ENCODE data around the gene CSTF1.

The CSTF1 gene

DNA sequence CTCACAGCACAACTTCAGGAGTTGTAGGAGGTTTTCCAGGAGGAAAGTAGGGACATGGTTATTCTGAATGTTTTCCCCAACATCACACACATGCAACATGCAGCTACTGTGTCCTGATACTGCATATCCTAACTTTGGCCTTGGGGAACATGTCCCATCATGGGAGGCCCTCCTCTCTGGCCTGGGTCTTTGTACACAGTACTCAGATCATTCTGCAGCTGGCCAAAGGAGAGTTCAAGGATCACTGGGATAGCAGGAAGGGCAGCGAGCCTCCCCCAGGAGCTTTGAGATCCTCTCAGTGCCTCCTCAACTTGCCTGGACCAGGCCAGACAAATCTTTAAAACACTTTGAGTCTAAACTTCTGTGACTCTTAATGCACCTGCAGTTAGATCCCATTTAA is 32.5 kb downstream of the CSTF1 start:
- TF ChIP-seq TCF12 (IDR thresholded peaks at IDR 0.05; ENCODE audit: low read depth): no peak
- TF ChIP-seq EP300 (IDR thresholded peaks at IDR 0.05; ENCODE audit: borderline replicate concordance): no peak
- no peak for TF ChIP-seq CREB1 (IDR thresholded peaks at IDR 0.05; ENCODE audit: low read depth)
- TF ChIP-seq EGR1 (IDR thresholded peaks at IDR 0.05): no peak

DNA sequence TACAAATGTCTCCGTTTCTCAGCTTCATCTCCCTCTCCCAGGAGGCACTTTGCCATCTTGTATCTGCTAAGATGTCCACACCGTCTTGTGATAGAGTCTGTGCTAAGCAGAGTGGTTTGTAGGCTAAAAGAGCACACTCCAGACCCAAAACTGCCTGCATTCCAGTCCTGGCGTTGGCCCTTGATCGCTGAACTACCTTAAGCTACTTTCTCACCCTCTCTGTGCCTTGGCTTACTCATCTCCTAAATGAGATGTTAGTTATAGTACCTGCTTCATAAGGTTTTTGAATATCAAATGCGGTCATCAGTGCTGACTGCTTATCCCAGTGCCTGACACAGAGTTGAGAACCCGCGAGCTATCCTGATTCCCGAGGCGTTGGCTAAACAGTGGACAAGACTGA is 33.6 kb downstream of the CSTF1 start:
- TF ChIP-seq FOXM1 (IDR thresholded peaks at IDR 0.05; ENCODE audit: borderline replicate concordance, low read depth): no peak
- TF ChIP-seq TEAD4 (IDR thresholded peaks at IDR 0.05): no peak
- TF ChIP-seq EP300 (IDR thresholded peaks at IDR 0.05; ENCODE audit: borderline replicate concordance): no peak
- no peak for TF ChIP-seq NFIC (IDR thresholded peaks at IDR 0.05)
- TF ChIP-seq RAD21 (IDR thresholded peaks at IDR 0.05; ENCODE audit: low read depth): no peak
- no peak for TF ChIP-seq ZBTB7A (IDR thresholded peaks at IDR 0.05; ENCODE audit: low read depth)
- TF ChIP-seq, protein P1, sequence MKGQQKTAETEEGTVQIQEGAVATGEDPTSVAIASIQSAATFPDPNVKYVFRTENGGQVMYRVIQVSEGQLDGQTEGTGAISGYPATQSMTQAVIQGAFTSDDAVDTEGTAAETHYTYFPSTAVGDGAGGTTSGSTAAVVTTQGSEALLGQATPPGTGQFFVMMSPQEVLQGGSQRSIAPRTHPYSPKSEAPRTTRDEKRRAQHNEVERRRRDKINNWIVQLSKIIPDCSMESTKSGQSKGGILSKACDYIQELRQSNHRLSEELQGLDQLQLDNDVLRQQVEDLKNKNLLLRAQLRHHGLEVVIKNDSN (IDR thresholded peaks at IDR 0.05): no peak
- no peak for TF ChIP-seq CEBPB (IDR thresholded peaks at IDR 0.05)

DNA sequence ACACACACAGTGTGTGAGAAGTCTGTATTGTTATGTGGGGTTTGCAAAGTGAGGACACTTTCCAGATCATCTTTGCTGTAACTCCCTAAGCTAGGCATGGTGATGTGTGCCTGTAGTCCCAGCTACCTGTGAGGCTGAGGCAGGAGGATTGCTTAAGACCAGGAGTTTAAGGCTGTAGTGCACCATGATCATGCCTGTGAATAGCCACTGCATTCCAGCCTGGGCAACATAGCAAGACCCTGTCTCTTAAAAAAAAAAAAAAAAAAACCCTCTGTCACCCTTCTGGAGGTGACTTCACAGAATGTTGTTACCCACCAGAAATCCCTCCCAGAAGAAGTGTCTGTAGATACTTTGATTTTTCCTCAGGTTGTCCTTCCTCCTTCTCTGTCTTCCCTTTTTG is 34.5 kb downstream of the CSTF1 start:
- TF ChIP-seq NFIC (IDR thresholded peaks at IDR 0.05): no peak
- TF ChIP-seq TAF1 (IDR thresholded peaks at IDR 0.05; ENCODE audit: low read depth): no peak
- no peak for TF ChIP-seq TCF12 (IDR thresholded peaks at IDR 0.05; ENCODE audit: low read depth)
- TF ChIP-seq, protein P2, sequence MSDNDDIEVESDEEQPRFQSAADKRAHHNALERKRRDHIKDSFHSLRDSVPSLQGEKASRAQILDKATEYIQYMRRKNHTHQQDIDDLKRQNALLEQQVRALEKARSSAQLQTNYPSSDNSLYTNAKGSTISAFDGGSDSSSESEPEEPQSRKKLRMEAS (IDR thresholded peaks at IDR 0.05): no peak
- no peak for TF ChIP-seq RAD21 (IDR thresholded peaks at IDR 0.05; ENCODE audit: low read depth)
- TF ChIP-seq EGR1 (IDR thresholded peaks at IDR 0.05): no peak
- no peak for TF ChIP-seq CEBPB (IDR thresholded peaks at IDR 0.05)
- no peak for TF ChIP-seq CREB1 (IDR thresholded peaks at IDR 0.05; ENCODE audit: low read depth)
- TF ChIP-seq, protein P1 (IDR thresholded peaks at IDR 0.05): no peak

DNA sequence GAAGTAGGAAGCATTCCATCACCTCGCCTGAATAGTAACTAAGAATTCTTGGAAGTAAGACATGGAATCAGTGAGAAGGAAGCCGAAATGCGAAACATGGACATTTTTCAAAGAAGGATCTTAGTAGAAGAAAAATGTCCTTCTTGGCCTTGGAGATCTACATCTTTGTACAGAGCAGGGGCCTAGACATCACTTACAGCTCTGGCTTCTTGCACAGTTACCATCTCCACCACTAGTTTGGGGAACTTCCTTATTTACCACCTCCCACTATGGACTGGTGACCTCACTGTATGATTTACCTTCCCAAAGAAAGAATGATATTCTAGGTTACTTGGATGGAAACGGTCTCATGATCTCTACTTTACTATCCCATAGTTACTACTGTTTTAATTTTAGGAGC is 35.4 kb downstream of the CSTF1 start:
- TF ChIP-seq TEAD4 (IDR thresholded peaks at IDR 0.05): no peak
- TF ChIP-seq, protein P2 (IDR thresholded peaks at IDR 0.05): no peak
- TF ChIP-seq TAF1 (IDR thresholded peaks at IDR 0.05; ENCODE audit: low read depth): no peak
- no peak for TF ChIP-seq TCF12 (IDR thresholded peaks at IDR 0.05; ENCODE audit: low read depth)
- no peak for TF ChIP-seq YY1 (IDR thresholded peaks at IDR 0.05; ENCODE audit: low read depth)
- no peak for TF ChIP-seq RAD21 (IDR thresholded peaks at IDR 0.05; ENCODE audit: low read depth)
- TF ChIP-seq NFIC (IDR thresholded peaks at IDR 0.05): no peak
- no peak for TF ChIP-seq FOXM1 (IDR thresholded peaks at IDR 0.05; ENCODE audit: borderline replicate concordance, low read depth)
- no peak for TF ChIP-seq ZBTB7A (IDR thresholded peaks at IDR 0.05; ENCODE audit: low read depth)
- no peak for TF ChIP-seq CREB1 (IDR thresholded peaks at IDR 0.05; ENCODE audit: low read depth)
- TF ChIP-seq EP300 (IDR thresholded peaks at IDR 0.05; ENCODE audit: borderline replicate concordance): no peak
- no peak for TF ChIP-seq EGR1 (IDR thresholded peaks at IDR 0.05)

DNA sequence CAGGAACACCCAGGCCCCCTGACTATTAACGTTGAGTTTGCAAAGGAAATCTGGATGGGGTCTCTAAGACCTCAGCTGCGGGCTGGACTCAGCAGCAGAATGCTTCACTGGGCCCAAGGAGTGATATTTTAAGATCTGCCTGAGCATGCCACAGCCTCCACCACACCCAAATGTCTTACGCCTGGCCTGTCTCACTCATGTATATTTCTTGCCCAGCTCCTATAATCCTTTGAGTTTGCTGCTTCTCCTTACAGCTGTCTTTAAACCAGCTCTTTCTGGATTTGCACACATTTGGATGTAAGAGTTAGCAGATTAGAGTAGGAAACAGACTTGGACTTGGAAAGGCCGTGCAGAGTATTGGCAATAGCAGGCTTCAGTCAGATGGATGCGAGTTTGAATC is 36.0 kb downstream of the CSTF1 start:
- TF ChIP-seq, protein P2 (IDR thresholded peaks at IDR 0.05): no peak
- TF ChIP-seq CREB1 (IDR thresholded peaks at IDR 0.05; ENCODE audit: low read depth) (no peak), EP300 (IDR thresholded peaks at IDR 0.05; ENCODE audit: borderline replicate concordance) (no peak), NFIC (IDR thresholded peaks at IDR 0.05) (no peak), YY1 (IDR thresholded peaks at IDR 0.05; ENCODE audit: low read depth) (no peak), TCF12 (IDR thresholded peaks at IDR 0.05; ENCODE audit: low read depth) (no peak), ZBTB7A (IDR thresholded peaks at IDR 0.05; ENCODE audit: low read depth) (no peak), TAF1 (IDR thresholded peaks at IDR 0.05; ENCODE audit: low read depth) (no peak), FOXM1 (IDR thresholded peaks at IDR 0.05; ENCODE audit: borderline replicate concordance, low read depth) (no peak)
- TF ChIP-seq, protein P3, sequence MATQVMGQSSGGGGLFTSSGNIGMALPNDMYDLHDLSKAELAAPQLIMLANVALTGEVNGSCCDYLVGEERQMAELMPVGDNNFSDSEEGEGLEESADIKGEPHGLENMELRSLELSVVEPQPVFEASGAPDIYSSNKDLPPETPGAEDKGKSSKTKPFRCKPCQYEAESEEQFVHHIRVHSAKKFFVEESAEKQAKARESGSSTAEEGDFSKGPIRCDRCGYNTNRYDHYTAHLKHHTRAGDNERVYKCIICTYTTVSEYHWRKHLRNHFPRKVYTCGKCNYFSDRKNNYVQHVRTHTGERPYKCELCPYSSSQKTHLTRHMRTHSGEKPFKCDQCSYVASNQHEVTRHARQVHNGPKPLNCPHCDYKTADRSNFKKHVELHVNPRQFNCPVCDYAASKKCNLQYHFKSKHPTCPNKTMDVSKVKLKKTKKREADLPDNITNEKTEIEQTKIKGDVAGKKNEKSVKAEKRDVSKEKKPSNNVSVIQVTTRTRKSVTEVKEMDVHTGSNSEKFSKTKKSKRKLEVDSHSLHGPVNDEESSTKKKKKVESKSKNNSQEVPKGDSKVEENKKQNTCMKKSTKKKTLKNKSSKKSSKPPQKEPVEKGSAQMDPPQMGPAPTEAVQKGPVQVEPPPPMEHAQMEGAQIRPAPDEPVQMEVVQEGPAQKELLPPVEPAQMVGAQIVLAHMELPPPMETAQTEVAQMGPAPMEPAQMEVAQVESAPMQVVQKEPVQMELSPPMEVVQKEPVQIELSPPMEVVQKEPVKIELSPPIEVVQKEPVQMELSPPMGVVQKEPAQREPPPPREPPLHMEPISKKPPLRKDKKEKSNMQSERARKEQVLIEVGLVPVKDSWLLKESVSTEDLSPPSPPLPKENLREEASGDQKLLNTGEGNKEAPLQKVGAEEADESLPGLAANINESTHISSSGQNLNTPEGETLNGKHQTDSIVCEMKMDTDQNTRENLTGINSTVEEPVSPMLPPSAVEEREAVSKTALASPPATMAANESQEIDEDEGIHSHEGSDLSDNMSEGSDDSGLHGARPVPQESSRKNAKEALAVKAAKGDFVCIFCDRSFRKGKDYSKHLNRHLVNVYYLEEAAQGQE (IDR thresholded peaks at IDR 0.05; ENCODE audit: low read depth): no peak

DNA sequence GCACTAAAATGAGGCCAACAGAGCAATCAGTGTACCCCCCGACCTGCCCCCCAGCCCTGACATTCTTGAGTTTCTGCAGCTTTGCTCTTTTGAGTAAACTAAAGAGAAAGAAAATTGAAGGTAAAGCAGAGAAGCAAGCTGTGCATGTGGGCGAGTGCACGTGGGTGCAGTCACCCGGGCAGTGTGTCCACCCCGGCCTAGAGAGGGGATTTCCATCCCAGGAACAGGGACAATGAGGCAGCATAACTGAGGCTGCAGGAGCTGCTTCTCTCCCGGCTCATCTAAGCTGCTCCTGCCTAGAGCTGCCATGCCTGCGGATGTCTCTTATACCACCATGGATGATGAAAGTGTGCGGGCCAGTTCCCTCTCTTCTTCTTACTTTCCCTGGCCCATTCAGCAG is 36.4 kb downstream of the CSTF1 start:
- TF ChIP-seq, protein P3 (IDR thresholded peaks at IDR 0.05; ENCODE audit: low read depth): no peak
- no peak for TF ChIP-seq TAF1 (IDR thresholded peaks at IDR 0.05; ENCODE audit: low read depth)
- no peak for TF ChIP-seq RAD21 (IDR thresholded peaks at IDR 0.05; ENCODE audit: low read depth)
- no peak for TF ChIP-seq TEAD4 (IDR thresholded peaks at IDR 0.05)
- no peak for TF ChIP-seq TCF12 (IDR thresholded peaks at IDR 0.05; ENCODE audit: low read depth)
- TF ChIP-seq NFIC (IDR thresholded peaks at IDR 0.05): no peak
- TF ChIP-seq CEBPB (IDR thresholded peaks at IDR 0.05): no peak
- TF ChIP-seq EGR1 (IDR thresholded peaks at IDR 0.05): no peak
- no peak for TF ChIP-seq CREB1 (IDR thresholded peaks at IDR 0.05; ENCODE audit: low read depth)
- no peak for TF ChIP-seq YY1 (IDR thresholded peaks at IDR 0.05; ENCODE audit: low read depth)
- TF ChIP-seq FOXM1 (IDR thresholded peaks at IDR 0.05; ENCODE audit: borderline replicate concordance, low read depth): no peak
- TF ChIP-seq ZBTB7A (IDR thresholded peaks at IDR 0.05; ENCODE audit: low read depth): no peak
- TF ChIP-seq, protein P2 (IDR thresholded peaks at IDR 0.05): no peak
